DMS53 (cell line): Measurements from ENCODE around the gene C5orf63.
"Not testable (repeated sequence)": the region's sequence is repeated elsewhere in the genome, so short reads cannot be mapped to it uniquely, and the experiment has no call there.

Experiments
- DNase-seq: peaks from one replicate; lab custom pipeline; 2025; lab: John Stamatoyannopoulos, UW

C5orf63 gene

DNA sequence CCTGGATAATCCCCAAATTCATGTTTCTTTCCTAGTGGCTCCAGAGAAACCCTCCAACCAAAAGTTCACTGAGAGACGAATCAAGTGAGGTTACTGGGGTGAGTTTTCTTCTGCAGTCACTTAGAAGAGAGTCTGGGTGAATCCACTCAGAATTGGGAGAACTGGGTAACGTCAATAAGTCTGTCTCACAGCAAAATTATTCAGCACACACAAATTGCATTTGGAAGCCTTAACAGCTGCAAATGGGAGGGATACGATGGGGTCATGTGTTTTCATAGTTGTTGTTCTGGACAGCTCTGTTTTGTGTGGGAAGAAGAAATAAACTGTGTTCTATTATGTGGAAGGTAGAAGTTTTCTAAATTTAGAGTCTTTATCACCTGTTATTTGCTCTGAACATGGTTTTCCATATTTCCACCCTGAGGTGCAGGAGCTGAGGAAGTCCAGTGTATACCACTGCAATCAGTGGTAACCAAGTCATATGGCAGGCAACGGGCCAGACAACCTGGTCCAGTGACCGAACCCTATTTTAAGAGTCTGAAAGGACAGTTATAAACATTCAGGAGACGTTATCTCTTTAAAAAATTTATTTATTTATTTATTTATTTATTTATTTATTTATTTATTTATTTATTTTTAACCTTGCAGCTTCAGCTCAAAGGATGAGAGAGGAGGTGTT, 64.9 kb downstream of the C5orf63 start:
- DNase-seq: no peak

DNA sequence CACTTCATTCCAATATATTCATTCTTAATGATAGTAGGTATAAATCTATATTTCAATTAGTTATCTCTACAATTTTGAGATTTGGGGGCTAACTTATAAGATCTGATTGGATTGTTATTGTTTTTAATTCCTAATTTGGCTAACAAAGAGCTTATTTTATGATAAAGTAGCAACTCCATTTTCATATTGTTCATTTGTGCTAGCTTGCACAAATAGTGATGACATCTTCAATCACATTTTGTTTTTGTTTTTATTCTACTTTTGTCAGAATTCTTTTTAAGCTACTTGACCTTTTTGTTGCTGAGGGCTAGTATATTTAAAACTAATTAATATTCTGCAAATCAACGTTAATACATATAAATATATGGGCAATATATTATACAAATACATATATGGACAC, 65.8 kb downstream of the C5orf63 start:
- no peak for DNase-seq

DNA sequence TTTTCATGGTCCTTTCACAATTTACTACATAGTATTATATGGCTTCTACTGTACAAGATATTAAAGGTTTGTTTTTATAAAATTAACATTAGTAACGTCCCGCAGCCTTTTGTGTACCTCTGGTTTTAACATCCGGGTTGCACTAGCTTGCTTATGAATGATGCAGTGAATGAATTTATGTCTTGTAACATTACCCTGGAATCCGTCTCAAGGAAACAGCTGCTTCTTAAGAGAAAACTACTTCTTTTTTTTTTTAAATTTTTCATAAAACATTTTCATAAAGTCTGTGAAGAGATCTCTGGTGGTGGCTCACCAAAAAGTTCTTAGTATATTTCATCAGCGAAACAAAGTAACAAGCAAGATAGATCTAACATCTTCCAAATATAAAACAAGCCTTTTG, 66.6 kb downstream of the C5orf63 start:
- no peak for DNase-seq

DNA sequence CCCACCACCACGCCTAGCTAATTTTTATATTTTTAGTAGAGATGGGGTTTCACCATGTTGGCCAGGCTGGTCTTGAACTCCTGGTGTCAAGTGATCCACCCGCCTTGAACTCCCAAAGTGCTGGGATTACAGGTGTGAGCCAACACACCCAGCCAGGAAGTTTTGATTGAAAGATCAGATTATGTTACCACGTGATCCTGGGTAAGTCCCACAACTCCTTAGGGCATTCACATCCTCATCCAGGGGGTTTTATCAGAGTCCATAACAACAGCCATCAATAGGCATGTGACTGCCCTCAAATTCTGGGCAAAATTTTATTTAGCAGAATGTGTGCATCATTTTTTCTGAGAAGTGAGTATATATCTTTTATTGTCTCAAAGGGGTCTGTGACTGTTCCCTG, 68.0 kb downstream of the C5orf63 start:
- not testable (repeated sequence) for DNase-seq

DNA sequence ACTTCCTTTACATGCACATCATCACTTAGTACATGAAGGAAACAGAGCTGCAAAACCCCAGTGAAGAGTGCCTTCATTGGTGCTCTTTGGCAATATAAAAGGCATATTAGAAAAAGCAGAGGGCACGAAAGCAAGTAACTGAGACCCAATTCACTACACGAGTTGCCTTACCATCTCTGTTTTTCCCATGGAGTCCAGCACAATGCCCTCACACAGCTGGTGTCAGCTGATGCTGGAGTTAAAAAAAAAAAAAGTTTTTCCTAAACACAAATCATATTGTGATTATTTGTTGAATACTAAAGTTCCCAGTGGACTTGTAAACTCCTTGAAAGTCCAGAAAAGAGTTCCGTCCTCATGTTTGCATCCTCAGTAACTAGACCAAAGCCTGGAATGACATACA, 68.6 kb downstream of the C5orf63 start:
- no peak for DNase-seq

DNA sequence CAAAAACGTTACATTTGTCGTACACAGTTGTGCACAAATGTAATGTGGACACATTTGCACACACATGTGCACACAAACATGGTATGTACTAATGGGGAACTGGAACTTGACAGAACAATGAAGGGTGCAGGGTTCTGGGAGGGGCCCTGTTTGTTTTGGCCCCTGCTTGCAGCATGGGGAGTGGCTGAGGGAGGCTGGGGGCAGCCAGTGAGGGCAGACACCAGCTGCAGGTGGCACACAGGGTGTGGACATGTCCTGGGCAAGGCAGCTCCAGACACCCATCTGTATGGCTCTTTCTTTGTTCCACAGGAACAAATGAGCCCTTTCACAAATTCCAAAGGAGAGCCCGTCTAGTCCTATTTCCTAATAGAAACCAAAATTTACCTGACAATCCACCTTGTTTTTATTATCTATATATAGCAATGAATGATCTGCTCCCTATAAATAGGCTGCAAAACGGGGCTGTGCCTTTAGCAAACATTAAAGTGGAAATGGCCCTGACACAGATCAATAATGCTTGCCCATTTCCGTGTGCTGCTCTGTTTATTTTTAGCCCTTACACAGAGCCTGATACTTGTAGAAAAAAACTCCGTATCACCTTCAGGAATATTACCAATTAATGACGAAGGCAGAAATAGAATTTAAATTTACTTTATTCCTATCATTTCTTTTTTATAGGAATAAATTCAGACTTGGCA, 69.4 kb downstream of the C5orf63 start:
- DNase-seq: no peak

DNA sequence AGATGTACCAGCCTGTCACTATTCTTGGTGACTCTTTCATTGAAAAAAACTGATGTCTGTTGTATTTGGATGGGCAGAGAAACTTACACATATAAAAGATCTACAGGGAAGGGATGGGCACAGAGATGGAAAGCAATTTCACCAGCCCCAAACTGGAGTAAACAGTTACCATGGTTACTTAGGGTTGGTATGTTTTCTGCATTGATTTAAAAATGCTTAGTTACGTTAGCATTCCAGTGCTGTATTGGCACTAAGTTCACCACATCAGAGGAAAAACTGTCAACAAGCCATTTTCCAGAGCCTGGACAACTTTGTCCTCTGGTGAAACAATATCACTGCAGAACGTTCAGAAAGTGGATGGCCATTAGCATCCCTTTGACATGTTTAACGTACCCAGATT, 70.9 kb downstream of the C5orf63 start:
- no peak for DNase-seq

DNA sequence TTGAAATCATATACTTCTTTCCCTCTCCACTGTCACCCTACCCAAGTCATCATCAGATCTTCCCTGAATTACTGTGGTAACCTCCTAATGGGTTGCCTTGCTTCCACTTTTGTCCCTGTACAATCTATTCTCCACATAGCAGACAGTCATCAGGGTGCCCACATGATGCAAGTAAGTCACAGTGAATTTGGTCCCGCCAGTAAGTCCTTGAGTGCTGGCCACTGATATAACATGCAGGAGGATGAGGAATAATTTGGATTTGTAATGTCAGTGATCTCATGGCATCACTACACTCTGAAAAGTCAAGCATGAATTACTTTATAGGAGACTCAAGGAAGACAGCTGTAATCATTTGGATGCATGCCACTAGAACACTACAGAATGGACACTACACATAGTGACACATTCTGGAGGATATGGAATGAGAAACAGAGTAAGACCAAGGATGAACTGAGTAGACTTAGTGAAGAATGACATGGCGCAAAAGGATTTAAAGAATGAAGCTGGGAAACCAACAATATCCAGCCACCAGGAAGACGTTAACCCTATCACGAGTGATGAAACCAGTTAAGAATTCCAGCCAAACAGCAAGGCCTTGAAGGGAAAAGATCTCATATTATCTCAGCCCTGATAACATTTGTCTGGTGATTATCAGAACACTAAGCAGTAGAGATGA, 71.5 kb downstream of the C5orf63 start:
- no peak for DNase-seq
